ENCODE results near the gene AP2A2.
"Not testable (repeated sequence)": the region's sequence is repeated elsewhere in the genome, so short reads cannot be mapped to it uniquely, and the experiment has no call there.

Gene AP2A2

GRCh38 chr11:955154-956063, 29.7 kb downstream of the AP2A2 start:
- DNase-seq (ENCODE audit: low read depth): no peak
- no peak for TF ChIP-seq CTCF (conservative IDR thresholded peaks at IDR 0.05; ENCODE audit: control insufficient read depth, insufficient read depth, low read depth, low read length)
- no peak overlapping the region for H3K4me3 ChIP-seq (ENCODE audit: control insufficient read depth, low read depth, low read length)

- H3K4me3 ChIP-seq (ENCODE audit: control insufficient read depth, low read depth, low read length): no peak overlapping the region
- no peak for DNase-seq (ENCODE audit: low read depth)
- no peak for TF ChIP-seq CTCF (conservative IDR thresholded peaks at IDR 0.05; ENCODE audit: control insufficient read depth, insufficient read depth, low read depth, low read length)
Measured at GRCh38 chr11:957212-957920, 31.7 kb downstream of the AP2A2 start.

- no peak for DNase-seq (ENCODE audit: low read depth)
- TF ChIP-seq CTCF (conservative IDR thresholded peaks at IDR 0.05; ENCODE audit: control insufficient read depth, insufficient read depth, low read depth, low read length): no peak
- no peak overlapping the region for H3K4me3 ChIP-seq (ENCODE audit: control insufficient read depth, low read depth, low read length)
Measured at GRCh38 chr11:958101-958500, 32.4 kb downstream of the AP2A2 start.

GRCh38 chr11:959027-959426, 33.4 kb downstream of the AP2A2 start:
- no peak for DNase-seq (ENCODE audit: low read depth)
- no peak overlapping the region for H3K4me3 ChIP-seq (ENCODE audit: control insufficient read depth, low read depth, low read length)
- no peak for TF ChIP-seq CTCF (conservative IDR thresholded peaks at IDR 0.05; ENCODE audit: control insufficient read depth, insufficient read depth, low read depth, low read length)

- no peak for TF ChIP-seq CTCF (conservative IDR thresholded peaks at IDR 0.05; ENCODE audit: control insufficient read depth, insufficient read depth, low read depth, low read length)
- no peak overlapping the region for H3K4me3 ChIP-seq (ENCODE audit: control insufficient read depth, low read depth, low read length)
- no peak for DNase-seq (ENCODE audit: low read depth)
Measured at GRCh38 chr11:959608-960007, 33.9 kb downstream of the AP2A2 start.

GRCh38 chr11:961310-961920, 35.7 kb downstream of the AP2A2 start:
- H3K4me3 ChIP-seq (ENCODE audit: control insufficient read depth, low read depth, low read length); DNase-seq (ENCODE audit: low read depth): not testable (repeated sequence)

GRCh38 chr11:961921-962320, 36.3 kb downstream of the AP2A2 start:
- no peak overlapping the region for H3K4me3 ChIP-seq (ENCODE audit: control insufficient read depth, low read depth, low read length)
- no peak for DNase-seq (ENCODE audit: low read depth)
- TF ChIP-seq CTCF (conservative IDR thresholded peaks at IDR 0.05; ENCODE audit: control insufficient read depth, insufficient read depth, low read depth, low read length): no peak
